GM23338 (cell line): ENCODE results near the gene CAMSAP1. TPM values are rescaled to one million over a fixed set of nuclear protein-coding genes. Genes with fewer than 3 reads are reported as not detected.

Experiments used
- ATAC-seq: fragments of 200-7000 bp; cut with Tn5 transposase; 3 replicates; pipeline ENCODE4 v1.9.1; 2020
- DNase-seq: peaks from one replicate; pipeline ENCODE4 v3.0.0-alpha.2; 2015; ENCODE audit warnings: low spot score
- H2AFZ ChIP-seq: fragments of 200-600 bp; sonication (generic); 2 replicates; pipeline ENCODE4 v1.8.0; 2016; ENCODE audit warnings: antibody characterized with exemption, mild to moderate bottlenecking, moderate library complexity
- H3F3A ChIP-seq: fragments of 200-600 bp; sonication (generic); replicated peaks from 2 replicates; pipeline ENCODE4 v1.8.0; 2017; ENCODE audit warnings: antibody characterized with exemption, mixed run types, low read depth
- H3K27ac ChIP-seq: fragments of 200-600 bp; sonication (generic); 2 replicates; pipeline ENCODE4 v1.6.1; 2016; ENCODE audit warnings: low read depth
- H3K27me3 ChIP-seq: fragments of 200-600 bp; sonication (generic); 2 replicates; pipeline ENCODE4 v1.8.0; 2016; ENCODE audit warnings: mild to moderate bottlenecking, mixed run types, moderate library complexity; ENCODE audit not compliant: insufficient read depth
- H3K36me3 ChIP-seq: fragments of 200-600 bp; sonication (generic); 2 replicates; pipeline ENCODE4 v1.8.0; 2016; ENCODE audit warnings: mild to moderate bottlenecking; ENCODE audit not compliant: insufficient read depth
- H3K4me1 ChIP-seq: fragments of 200-600 bp; sonication (generic); 2 replicates; pipeline ENCODE4 v1.8.0; 2016; ENCODE audit warnings: mild to moderate bottlenecking, moderate library complexity; ENCODE audit not compliant: insufficient read depth
- H3K4me2 ChIP-seq: fragments of 200-600 bp; sonication (generic); 2 replicates; pipeline ENCODE4 v1.7.1; 2017; ENCODE audit warnings: mixed run types
- H3K4me3 ChIP-seq: fragments of 200-600 bp; sonication (generic); 2 replicates; pipeline ENCODE4 v1.6.1; 2016; ENCODE audit warnings: mixed run types
- H3K79me2 ChIP-seq: fragments of 200-600 bp; sonication (generic); replicated peaks from 2 replicates; pipeline ENCODE4 v1.8.0; 2017; ENCODE audit warnings: mild to moderate bottlenecking; ENCODE audit not compliant: insufficient read depth
- H3K9me2 ChIP-seq: fragments of 200-600 bp; sonication (generic); 2 replicates; pipeline ENCODE4 v1.8.0; 2017; ENCODE audit not compliant: insufficient read depth
- H4K20me1 ChIP-seq: fragments of 200-600 bp; sonication (generic); replicated peaks from 2 replicates; pipeline ENCODE4 v1.8.0; 2017; ENCODE audit warnings: mild to moderate bottlenecking; ENCODE audit not compliant: insufficient read depth
- H3K27ac Mint-ChIP-seq: 2 replicates; pipeline ENCODE4 v1.8.0; 2020; ENCODE audit warnings: inconsistent platforms, mild to moderate bottlenecking, moderate library complexity, mixed read lengths
- H3K27me3 Mint-ChIP-seq: 3 replicates; pipeline ENCODE4 v1.8.0; 2022; ENCODE audit warnings: low read depth, mild to moderate bottlenecking, moderate library complexity, mixed read lengths, inconsistent platforms; ENCODE audit not compliant: insufficient read depth, poor library complexity
- H3K36me3 Mint-ChIP-seq: 3 replicates; pipeline ENCODE4 v1.8.0; 2021; ENCODE audit warnings: low read depth, mild to moderate bottlenecking, inconsistent platforms, moderate library complexity, mixed read lengths
- H3K4me1 Mint-ChIP-seq: 3 replicates; pipeline ENCODE4 v1.8.0; 2020; ENCODE audit warnings: mild to moderate bottlenecking, inconsistent platforms, mixed read lengths
- H3K4me3 Mint-ChIP-seq: 3 replicates; pipeline ENCODE4 v1.8.0; 2021; ENCODE audit warnings: moderate library complexity, mild to moderate bottlenecking, inconsistent platforms, mixed read lengths
- H3K9me3 Mint-ChIP-seq: 3 replicates; pipeline ENCODE4 v1.8.0; 2020; ENCODE audit warnings: moderate library complexity, mild to moderate bottlenecking, inconsistent platforms, mixed read lengths
- CREB1 ChIP-seq: fragments of 250-450 bp; sonication (Bioruptor Pico); IDR thresholded peaks from 2 replicates; pipeline ENCODE4 v1.5.0; 2020; ENCODE audit warnings: low read depth, mild to moderate bottlenecking, moderate library complexity
- CTCF ChIP-seq, 2 experiments: fragments of 200-600 bp in 1 of 2; sonication (generic) in 1 of 2; conservative IDR thresholded peaks; 2 replicates each; pipeline versions ENCODE4 v1.5.1 to v1.6.1; 2016 to 2017; ENCODE audit warnings: antibody characterized with exemption in 2 of 2, low read depth in 2 of 2, mild to moderate bottlenecking in 2 of 2, moderate library complexity in 1 of 2
- EZH2 ChIP-seq: fragments of 200-600 bp; sonication (generic); IDR thresholded peaks from one replicate; pipeline ENCODE4 v1.8.0; 2017; ENCODE audit warnings: antibody characterized with exemption, mild to moderate bottlenecking, low read depth; ENCODE audit not compliant: unreplicated experiment
- EZH2phosphoT487 ChIP-seq: fragments of 200-600 bp; sonication (generic); IDR thresholded peaks from one replicate; pipeline ENCODE4 v1.8.1; 2018; ENCODE audit warnings: antibody characterized with exemption; ENCODE audit not compliant: unreplicated experiment
- JUNB ChIP-seq: IDR thresholded peaks from one replicate; pipeline ENCODE4 v1.6.1; 2016; ENCODE audit warnings: antibody characterized with exemption; ENCODE audit not compliant: unreplicated experiment
- NANOG ChIP-seq: IDR thresholded peaks from 2 replicates; pipeline ENCODE4 v1.6.1; 2016; ENCODE audit warnings: antibody characterized with exemption, borderline replicate concordance
- POLR2AphosphoS5 ChIP-seq: IDR thresholded peaks from 2 replicates; pipeline ENCODE4 v1.6.1; 2016; ENCODE audit warnings: antibody characterized with exemption, low read depth
- REST ChIP-seq: IDR thresholded peaks from one replicate; pipeline ENCODE4 v1.6.1; 2018; ENCODE audit warnings: antibody characterized with exemption; ENCODE audit not compliant: unreplicated experiment
- STAT1 ChIP-seq: IDR thresholded peaks from one replicate; pipeline ENCODE4 v1.6.1; 2016; ENCODE audit warnings: antibody characterized with exemption; ENCODE audit not compliant: unreplicated experiment
- ZNF114 ChIP-seq: fragments of 250-450 bp; sonication (Bioruptor Pico); IDR thresholded peaks from 2 replicates; pipeline ENCODE4 v1.5.0; 2020; ENCODE audit warnings: mild to moderate bottlenecking, moderate library complexity
- ZNF331 ChIP-seq: fragments of 250-450 bp; sonication (Bioruptor Pico); IDR thresholded peaks from 2 replicates; pipeline ENCODE4 v1.5.0; 2020; ENCODE audit warnings: low read depth, mild to moderate bottlenecking, moderate library complexity
- ZNF462 ChIP-seq: fragments of 250-450 bp; sonication (Bioruptor Pico); IDR thresholded peaks from 2 replicates; pipeline ENCODE4 v1.5.0; 2020; ENCODE audit warnings: mild to moderate bottlenecking, moderate library complexity
- polyA plus RNA-seq: library from polyadenylated mRNA; unstranded; fragments of >200 nt; fragmentation: Nextera tagmentation; extraction: Ambion mirVana; gene quantifications from 2 replicates; pipeline ENCODE4 v1.2.1, GENCODE V29; 2016
- total RNA-seq: library from RNA; depleted of rRNA; stranded (reverse); fragments of >200 nt; shearing (Covaris generic); gene quantifications from 2 replicates; pipeline ENCODE4 v1.2.3, GENCODE V29; 2014
- TF ChIP-seq, protein P1 (sequence below): IDR thresholded peaks from 2 replicates; pipeline ENCODE4 v1.6.1; 2016; ENCODE audit warnings: antibody characterized with exemption

Gene CAMSAP1
- total and polyA plus RNA-seq, 2 experiments from 2014 or later = 6.9 to 75.4 TPM

- no peaks in the 10 kb centered on the region for H3K9me3 Mint-ChIP-seq
- H3K4me1 ChIP-seq = no peaks in the 10 kb centered on the region
- H3K4me3 ChIP-seq = no peak overlapping the region
- no peaks in the 10 kb centered on the region for H3K79me2 ChIP-seq
- no peaks in the 10 kb centered on the region for H3K4me1 Mint-ChIP-seq
- H3K27me3 Mint-ChIP-seq = peaks cover 7% of the 10 kb centered on the region
- H3K27ac ChIP-seq = no peak overlapping the region
- no peaks in the 10 kb centered on the region for H3K36me3 ChIP-seq
- TF ChIP-seq NANOG (no peak), EZH2 (no peak), ZNF331 (CRISPR knock-in tag) (no peak), POLR2AphosphoS5 (no peak), JUNB (no peak), STAT1 (no peak), ZNF462 (CRISPR knock-in tag) (no peak), CTCF (conservative IDR thresholded peaks at IDR 0.05; ENCODE audit: low read depth in 2 of 2) (no peak), CREB1 (CRISPR knock-in tag) (no peak), EZH2phosphoT487 (no peak), REST (no peak), ZNF114 (CRISPR knock-in tag) (no peak)
- TF ChIP-seq, protein P1, sequence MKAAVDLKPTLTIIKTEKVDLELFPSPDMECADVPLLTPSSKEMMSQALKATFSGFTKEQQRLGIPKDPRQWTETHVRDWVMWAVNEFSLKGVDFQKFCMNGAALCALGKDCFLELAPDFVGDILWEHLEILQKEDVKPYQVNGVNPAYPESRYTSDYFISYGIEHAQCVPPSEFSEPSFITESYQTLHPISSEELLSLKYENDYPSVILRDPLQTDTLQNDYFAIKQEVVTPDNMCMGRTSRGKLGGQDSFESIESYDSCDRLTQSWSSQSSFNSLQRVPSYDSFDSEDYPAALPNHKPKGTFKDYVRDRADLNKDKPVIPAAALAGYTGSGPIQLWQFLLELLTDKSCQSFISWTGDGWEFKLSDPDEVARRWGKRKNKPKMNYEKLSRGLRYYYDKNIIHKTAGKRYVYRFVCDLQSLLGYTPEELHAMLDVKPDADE = no peak
- no peaks in the 10 kb centered on the region for H3K36me3 Mint-ChIP-seq
- no peak for DNase-seq
- no peak for ATAC-seq
- no peak overlapping the region for H3K27ac Mint-ChIP-seq
- no peak overlapping the region for H3K4me2 ChIP-seq
- H4K20me1 ChIP-seq = no peaks in the 10 kb centered on the region
- H3F3A ChIP-seq = no peaks in the 10 kb centered on the region
- H3K9me2 ChIP-seq = no peaks in the 10 kb centered on the region
- no peak overlapping the region for H3K4me3 Mint-ChIP-seq
- no peak overlapping the region for H2AFZ ChIP-seq
- no peaks in the 10 kb centered on the region for H3K27me3 ChIP-seq
Observed at GRCh38 chr9:135779571-135779970, 127.8 kb downstream of the CAMSAP1 start.
